Tibial nerve (tissue), 4 donors: ENCODE data around the gene DLGAP1.

Experiments used
- CTCF ChIP-seq, 5 experiments: fragments of 200-600 bp in 3 of 5; fragments of 450-650 bp in 2 of 5; sonication (generic) in 3 of 5; IDR thresholded peaks; one replicate each; pipeline ENCODE4 v1.5.1; 2016 to 2019; ENCODE audit warnings: antibody characterized with exemption in 5 of 5, mild to moderate bottlenecking in 3 of 5, moderate library complexity in 2 of 5
- EP300 ChIP-seq, 2 donors: sonication (generic); formaldehyde crosslinking; IDR thresholded peaks; one replicate each; pipeline ENCODE4 v1.6.1; 2017; ENCODE audit warnings: antibody characterized with exemption in 2 of 2, mild to moderate bottlenecking in 1 of 2
- POLR2A ChIP-seq, 2 donors: fragments of 450-650 bp; IDR thresholded peaks; one replicate each; pipeline ENCODE4 v1.6.1; 2017; ENCODE audit warnings: antibody characterized with exemption in 2 of 2, mild to moderate bottlenecking in 2 of 2, moderate library complexity in 2 of 2

DNA sequence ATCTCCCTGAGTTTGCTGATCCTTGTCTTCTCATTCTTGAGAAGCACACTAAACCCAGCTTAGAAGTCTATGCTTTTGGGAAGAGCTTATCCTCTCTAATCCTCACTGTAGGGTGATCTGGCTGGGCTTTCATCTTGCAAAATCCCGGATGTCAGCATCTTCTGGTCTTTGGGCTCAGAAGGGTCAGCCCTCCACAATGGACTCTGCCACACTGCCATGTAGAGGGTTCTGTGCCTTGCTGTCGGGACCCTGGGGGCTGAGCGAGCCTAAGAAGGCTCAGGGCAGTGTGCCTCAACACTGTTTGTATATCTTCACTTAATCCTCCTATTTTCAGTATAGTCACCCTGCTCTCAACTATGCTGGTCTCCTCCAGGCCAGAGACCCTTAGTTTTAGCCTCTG lies 902.8 kb downstream of the DLGAP1 start:
- no peak for TF ChIP-seq EP300 (IDR thresholded peaks at IDR 0.05)
- no peak for TF ChIP-seq CTCF (IDR thresholded peaks at IDR 0.05)
- no peak for TF ChIP-seq POLR2A (IDR thresholded peaks at IDR 0.05)
